Activated naive CD4-positive, alpha-beta T cell treated with anti-CD3 and anti-CD28 coated beads, Interleukin-2, amount 50 U/mL, for 24 hours (primary cell): ENCODE measurements around the gene NME3.
"Not testable (repeated sequence)": the region's sequence is repeated elsewhere in the genome, so short reads cannot be mapped to it uniquely, and the experiment has no call there.

Experiments used
- H3K27ac Mint-ChIP-seq: one replicate; pipeline ENCODE4 v1.8.0; 2021; ENCODE audit warnings: mild to moderate bottlenecking, mixed read lengths
- H3K27me3 Mint-ChIP-seq: one replicate; pipeline ENCODE4 v1.8.0; 2021; ENCODE audit warnings: mixed read lengths
- H3K36me3 Mint-ChIP-seq: one replicate; pipeline ENCODE4 v1.8.0; 2021; ENCODE audit warnings: mixed read lengths
- H3K4me1 Mint-ChIP-seq: one replicate; pipeline ENCODE4 v1.8.0; 2021; ENCODE audit warnings: mixed read lengths
- H3K4me3 Mint-ChIP-seq: one replicate; pipeline ENCODE4 v1.8.0; 2021; ENCODE audit warnings: mild to moderate bottlenecking, mixed read lengths
- H3K9me3 Mint-ChIP-seq: one replicate; pipeline ENCODE4 v1.8.0; 2021; ENCODE audit warnings: mixed read lengths

Gene NME3

GRCh38 chr16:1807626-1808025 is 36.3 kb upstream of the NME3 start:
- Mint-ChIP-seq H3K27me3 (no peaks in the 10 kb centered on the region), H3K9me3 (no peaks in the 10 kb centered on the region), H3K4me1 (no peaks in the 10 kb centered on the region), H3K27ac (no peak overlapping the region), H3K4me3 (no peak overlapping the region), H3K36me3 (peaks cover 4% of the 10 kb centered on the region)

- Mint-ChIP-seq H3K27ac (no peak overlapping the region), H3K4me1 (no peaks in the 10 kb centered on the region), H3K9me3 (no peaks in the 10 kb centered on the region), H3K36me3 (peaks cover 2% of the 10 kb centered on the region), H3K27me3 (no peaks in the 10 kb centered on the region), H3K4me3 (no peak overlapping the region)
Observed at GRCh38 chr16:1800701-1801100, 29.4 kb upstream of the NME3 start.

GRCh38 chr16:1799263-1799662 is 27.9 kb upstream of the NME3 start:
- H3K9me3 Mint-ChIP-seq, H3K4me1 Mint-ChIP-seq, H3K36me3 Mint-ChIP-seq, H3K27ac Mint-ChIP-seq, H3K4me3 Mint-ChIP-seq, H3K27me3 Mint-ChIP-seq: not testable (repeated sequence)

- Mint-ChIP-seq H3K4me1 (no peaks in the 10 kb centered on the region), H3K36me3 (no peaks in the 10 kb centered on the region), H3K27me3 (no peaks in the 10 kb centered on the region), H3K4me3 (no peak overlapping the region), H3K27ac (no peak overlapping the region), H3K9me3 (no peaks in the 10 kb centered on the region)
Observed at GRCh38 chr16:1794908-1795666, 23.7 kb upstream of the NME3 start.

GRCh38 chr16:1794221-1794871 is 23.0 kb upstream of the NME3 start:
- H3K27ac Mint-ChIP-seq = no peak overlapping the region
- H3K4me1 Mint-ChIP-seq = no peaks in the 10 kb centered on the region
- no peaks in the 10 kb centered on the region for H3K27me3 Mint-ChIP-seq
- H3K4me3 Mint-ChIP-seq = no peak overlapping the region
- H3K9me3 Mint-ChIP-seq = no peaks in the 10 kb centered on the region
- no peaks in the 10 kb centered on the region for H3K36me3 Mint-ChIP-seq

GRCh38 chr16:1793578-1794220 is 22.4 kb upstream of the NME3 start, which contains the start of gene IGFALS:
IGFALS (minus strand) TSS chr16:1793705; CDS start chr16:1793652, 53 bp downstream.
- H3K9me3 Mint-ChIP-seq = no peaks in the 10 kb centered on the region
- no peaks in the 10 kb centered on the region for H3K4me1 Mint-ChIP-seq
- H3K36me3 Mint-ChIP-seq = no peaks in the 10 kb centered on the region
- H3K27me3 Mint-ChIP-seq = no peaks in the 10 kb centered on the region
- no peak within 1 kb of the TSS for H3K4me3 Mint-ChIP-seq
- H3K27ac Mint-ChIP-seq = no peak within 1 kb of the TSS

GRCh38 chr16:1792836-1793577 is 21.7 kb upstream of the NME3 start:
- H3K9me3 Mint-ChIP-seq = no peaks in the 10 kb centered on the region

GRCh38 chr16:1791943-1792812 is 20.8 kb upstream of the NME3 start:
- Mint-ChIP-seq H3K9me3 (no peaks in the 10 kb centered on the region), H3K4me3 (no peak overlapping the region), H3K4me1 (no peaks in the 10 kb centered on the region), H3K27ac (no peak overlapping the region), H3K27me3 (no peaks in the 10 kb centered on the region), H3K36me3 (no peaks in the 10 kb centered on the region)

More at GRCh38 chr16:1792836-1793577, 21.7 kb upstream of the NME3 start:
- H3K27ac Mint-ChIP-seq = no peak overlapping the region
- no peak overlapping the region for H3K4me3 Mint-ChIP-seq
- no peaks in the 10 kb centered on the region for H3K4me1 Mint-ChIP-seq
- no peaks in the 10 kb centered on the region for H3K27me3 Mint-ChIP-seq
- no peaks in the 10 kb centered on the region for H3K36me3 Mint-ChIP-seq

GRCh38 chr16:1791256-1791942 is 20.1 kb upstream of the NME3 start:
- Mint-ChIP-seq H3K36me3 (no peaks in the 10 kb centered on the region), H3K4me1 (no peaks in the 10 kb centered on the region), H3K4me3 (no peak overlapping the region), H3K9me3 (no peaks in the 10 kb centered on the region), H3K27ac (no peak overlapping the region), H3K27me3 (no peaks in the 10 kb centered on the region)

- H3K4me3 Mint-ChIP-seq = no peak overlapping the region
- no peaks in the 10 kb centered on the region for H3K9me3 Mint-ChIP-seq
- H3K36me3 Mint-ChIP-seq = no peaks in the 10 kb centered on the region
- no peak overlapping the region for H3K27ac Mint-ChIP-seq
- H3K27me3 Mint-ChIP-seq = no peaks in the 10 kb centered on the region
- peaks cover 3% of the 10 kb centered on the region for H3K4me1 Mint-ChIP-seq
Observed at GRCh38 chr16:1790611-1791255, 19.4 kb upstream of the NME3 start.

- Mint-ChIP-seq H3K36me3 (no peaks in the 10 kb centered on the region), H3K27me3 (no peaks in the 10 kb centered on the region), H3K4me1 (peaks cover 8% of the 10 kb centered on the region), H3K9me3 (no peaks in the 10 kb centered on the region), H3K27ac (no peak overlapping the region), H3K4me3 (no peak overlapping the region)
Observed at GRCh38 chr16:1790261-1790610, 18.9 kb upstream of the NME3 start.

GRCh38 chr16:1789643-1790045 is 18.3 kb upstream of the NME3 start:
- H3K9me3 Mint-ChIP-seq = no peaks in the 10 kb centered on the region
- H3K27ac Mint-ChIP-seq = no peak overlapping the region
- H3K4me3 Mint-ChIP-seq = no peak overlapping the region
- H3K4me1 Mint-ChIP-seq = peaks cover 12% of the 10 kb centered on the region
- H3K36me3 Mint-ChIP-seq = peaks cover 1% of the 10 kb centered on the region
- no peaks in the 10 kb centered on the region for H3K27me3 Mint-ChIP-seq

- Mint-ChIP-seq H3K36me3 (peaks cover 1% of the 10 kb centered on the region), H3K4me3 (no peak overlapping the region), H3K27me3 (no peaks in the 10 kb centered on the region), H3K27ac (no peak overlapping the region), H3K4me1 (peaks cover 12% of the 10 kb centered on the region), H3K9me3 (no peaks in the 10 kb centered on the region)
Observed at GRCh38 chr16:1788708-1789100, 17.4 kb upstream of the NME3 start.

GRCh38 chr16:1788095-1788707 is 16.9 kb upstream of the NME3 start:
- H3K27ac Mint-ChIP-seq = no peak overlapping the region
- no peaks in the 10 kb centered on the region for H3K27me3 Mint-ChIP-seq
- H3K36me3 Mint-ChIP-seq = peaks cover 3% of the 10 kb centered on the region
- no peaks in the 10 kb centered on the region for H3K9me3 Mint-ChIP-seq
- no peak overlapping the region for H3K4me3 Mint-ChIP-seq
- peaks cover 15% of the 10 kb centered on the region for H3K4me1 Mint-ChIP-seq
